HL-60 (cell line): ENCODE results near the gene SLC7A1.

ENCODE experiments used
- GABPA ChIP-seq: IDR thresholded peaks from 2 replicates; pipeline ENCODE4 v1.6.1; 2012; ENCODE audit warnings: low read depth
- REST ChIP-seq: IDR thresholded peaks from 2 replicates; pipeline ENCODE4 v1.6.1; 2012; ENCODE audit warnings: low read depth; ENCODE audit not compliant: insufficient replicate concordance

- TF ChIP-seq GABPA (no peak), REST (no peak)
Observed at GRCh38 chr13:29513002-29513980, 82.2 kb downstream of the SLC7A1 start.
